HUES6 (cell line): ENCODE results near the gene ZNF507.
"Not testable (repeated sequence)": the region's sequence is repeated elsewhere in the genome, so short reads cannot be mapped to it uniquely, and the experiment has no call there.

ENCODE experiments used
- H3K27ac ChIP-seq: 2 replicates; pipeline ENCODE4 v1.7.0; 2013; ENCODE audit warnings: low read depth, mild to moderate bottlenecking, low read length, inconsistent platforms
- H3K27me3 ChIP-seq: 2 replicates; pipeline ENCODE4 v1.6.1; 2013; ENCODE audit warnings: low read length; ENCODE audit not compliant: control insufficient read depth, insufficient read depth
- H3K36me3 ChIP-seq: 2 replicates; pipeline ENCODE4 v1.6.1; 2013; ENCODE audit warnings: low read length; ENCODE audit not compliant: control insufficient read depth, insufficient read depth
- H3K4me1 ChIP-seq: 2 replicates; pipeline ENCODE4 v1.6.1; 2013; ENCODE audit warnings: low read length; ENCODE audit not compliant: control insufficient read depth, insufficient read depth
- H3K4me3 ChIP-seq: 2 replicates; pipeline ENCODE4 v1.5.1; 2013; ENCODE audit warnings: low read depth, low read length
- H3K9ac ChIP-seq: one replicate; pipeline ENCODE4 v1.6.1; 2013; ENCODE audit warnings: mild to moderate bottlenecking, low read length
- H3K9me3 ChIP-seq: 2 replicates; pipeline ENCODE4 v1.6.1; 2013; ENCODE audit warnings: low read depth, low read length; ENCODE audit not compliant: control insufficient read depth, insufficient read depth

The ZNF507 gene

GRCh38 chr19:32415246-32415645 lies 69.8 kb downstream of the ZNF507 start:
- no peaks in the 10 kb centered on the region for H3K9me3 ChIP-seq
- no peak overlapping the region for H3K9ac ChIP-seq
- H3K27me3 ChIP-seq = no peaks in the 10 kb centered on the region
- H3K4me3 ChIP-seq = no peak overlapping the region
- H3K4me1 ChIP-seq = peaks cover 4% of the 10 kb centered on the region; the same call in 1 of the 2 replicates
- H3K36me3 ChIP-seq = peaks cover 76% of the 10 kb centered on the region
- H3K27ac ChIP-seq = no peak overlapping the region

GRCh38 chr19:32415669-32416068 lies 70.3 kb downstream of the ZNF507 start:
- Histone ChIP-seq H3K27me3 (no peaks in the 10 kb centered on the region), H3K27ac (no peak overlapping the region), H3K4me3 (no peak overlapping the region), H3K4me1 (peaks cover 4% of the 10 kb centered on the region; the same call in 1 of the 2 replicates), H3K9ac (no peak overlapping the region), H3K9me3 (no peaks in the 10 kb centered on the region), H3K36me3 (peaks cover 75% of the 10 kb centered on the region)

- peaks cover 4% of the 10 kb centered on the region; the same call in 1 of the 2 replicates for H3K4me1 ChIP-seq
- no peak overlapping the region for H3K9ac ChIP-seq
- no peak overlapping the region for H3K4me3 ChIP-seq
- no peaks in the 10 kb centered on the region for H3K27me3 ChIP-seq
- peaks cover 71% of the 10 kb centered on the region for H3K36me3 ChIP-seq
- no peak overlapping the region for H3K27ac ChIP-seq
- H3K9me3 ChIP-seq = no peaks in the 10 kb centered on the region
Measured at GRCh38 chr19:32416749-32417456, 71.5 kb downstream of the ZNF507 start.

- Histone ChIP-seq H3K27me3 (no peaks in the 10 kb centered on the region), H3K36me3 (peaks cover 68% of the 10 kb centered on the region), H3K4me1 (peaks cover 4% of the 10 kb centered on the region; the same call in 1 of the 2 replicates), H3K9me3 (no peaks in the 10 kb centered on the region), H3K4me3 (no peak overlapping the region), H3K9ac (no peak overlapping the region), H3K27ac (no peak overlapping the region)
Measured at GRCh38 chr19:32418155-32418554, 72.7 kb downstream of the ZNF507 start.

GRCh38 chr19:32421589-32422361 lies 76.4 kb downstream of the ZNF507 start:
- no peaks in the 10 kb centered on the region for H3K9me3 ChIP-seq
- no peak overlapping the region for H3K4me3 ChIP-seq
- peaks cover 40% of the 10 kb centered on the region for H3K36me3 ChIP-seq
- H3K9ac ChIP-seq = no peak overlapping the region
- H3K27me3 ChIP-seq = no peaks in the 10 kb centered on the region
- peaks cover 1% of the 10 kb centered on the region; the same call in 1 of the 2 replicates for H3K4me1 ChIP-seq
- no peak overlapping the region for H3K27ac ChIP-seq

- no peak overlapping the region for H3K9ac ChIP-seq
- no peaks in the 10 kb centered on the region for H3K27me3 ChIP-seq
- peaks cover 40% of the 10 kb centered on the region for H3K36me3 ChIP-seq
- no peaks in the 10 kb centered on the region for H3K9me3 ChIP-seq
- H3K4me3 ChIP-seq = no peak overlapping the region
- H3K4me1 ChIP-seq = no peaks in the 10 kb centered on the region
- no peak overlapping the region for H3K27ac ChIP-seq
Measured at GRCh38 chr19:32422435-32422834, 77.0 kb downstream of the ZNF507 start.

- H3K27me3 ChIP-seq, H3K9me3 ChIP-seq, H3K4me1 ChIP-seq, H3K27ac ChIP-seq, H3K4me3 ChIP-seq, H3K9ac ChIP-seq: not testable (repeated sequence)
- H3K36me3 ChIP-seq = peaks cover 39% of the 10 kb centered on the region
Measured at GRCh38 chr19:32423944-32424343, 78.5 kb downstream of the ZNF507 start.

GRCh38 chr19:32427536-32427935 lies 82.1 kb downstream of the ZNF507 start:
- Histone ChIP-seq H3K27ac (no peak overlapping the region), H3K9me3 (no peaks in the 10 kb centered on the region), H3K4me1 (no peaks in the 10 kb centered on the region), H3K36me3 (peaks cover 19% of the 10 kb centered on the region), H3K4me3 (no peak overlapping the region), H3K27me3 (no peaks in the 10 kb centered on the region), H3K9ac (no peak overlapping the region)

- Histone ChIP-seq H3K4me3 (no peak overlapping the region), H3K27ac (no peak overlapping the region), H3K4me1 (no peaks in the 10 kb centered on the region), H3K9ac (no peak overlapping the region), H3K27me3 (no peaks in the 10 kb centered on the region), H3K9me3 (no peaks in the 10 kb centered on the region), H3K36me3 (peaks cover 72% of the 10 kb centered on the region)
Measured at GRCh38 chr19:32436692-32437091, 91.3 kb downstream of the ZNF507 start.

- no peak overlapping the region for H3K27ac ChIP-seq
- H3K9ac ChIP-seq = no peak overlapping the region
- peaks cover 76% of the 10 kb centered on the region for H3K36me3 ChIP-seq
- H3K4me3 ChIP-seq = no peak overlapping the region
- no peaks in the 10 kb centered on the region for H3K4me1 ChIP-seq
- no peaks in the 10 kb centered on the region for H3K9me3 ChIP-seq
- H3K27me3 ChIP-seq = no peaks in the 10 kb centered on the region
Measured at GRCh38 chr19:32437096-32437495, 91.7 kb downstream of the ZNF507 start.
